Measurements from ENCODE around the gene REEP5. TPM values are rescaled to one million over a fixed set of nuclear protein-coding genes. Genes with fewer than 3 reads are reported as not detected.
A peak's percentile ranks its signal among the peaks of the same experiment; 100 is the strongest.

The REEP5 gene
- total and polyA plus RNA-seq, 2 of the 13 experiments (the other 11 are each of a cell fraction or from before 2014, with no cell fraction given), result 49.4 to 239 TPM

- TF ChIP-seq HOXA7 (CRISPR knock-in tag; IDR thresholded peaks at IDR 0.05) (no peak), ZNF142 (CRISPR knock-in tag; IDR thresholded peaks at IDR 0.05) (peak; percentile 87), KLF6 (CRISPR knock-in tag; IDR thresholded peaks at IDR 0.05) (peak; percentile 59; the same call in 1 of the 2 replicates), ZNF652 (CRISPR knock-in tag; IDR thresholded peaks at IDR 0.05; ENCODE audit: borderline replicate concordance, low read depth) (peak; percentile 87), MIER2 (CRISPR knock-in tag; IDR thresholded peaks at IDR 0.05) (no peak), ZEB1 (IDR thresholded peaks at IDR 0.05; ENCODE audit: insufficient replicate concordance, low read depth) (no peak), ZFAT (CRISPR knock-in tag; conservative IDR thresholded peaks at IDR 0.05) (no peak), MYC (CRISPR knock-in tag; IDR thresholded peaks at IDR 0.05; ENCODE audit: borderline replicate concordance) (peak; percentile 77), USF2 (IDR thresholded peaks at IDR 0.05; ENCODE audit: low read depth, low read length) (no peak), USF2 (CRISPR knock-in tag; IDR thresholded peaks at IDR 0.05; ENCODE audit: borderline replicate concordance) (no peak), ZNF800 (CRISPR knock-in tag; IDR thresholded peaks at IDR 0.05) (no peak), HDAC2 (CRISPR knock-in tag; IDR thresholded peaks at IDR 0.05) (0 out of 2 replicates have a peak, but pooled peaks have one; percentile 9), ZBTB7A (CRISPR knock-in tag; IDR thresholded peaks at IDR 0.05) (peak; percentile 53; the same call in 1 of the 2 replicates), ZFP37 (CRISPR knock-in tag; IDR thresholded peaks at IDR 0.05; ENCODE audit: borderline replicate concordance) (0 out of 2 replicates have a peak, but pooled peaks have one; percentile 61), ZNF264 (CRISPR knock-in tag; IDR thresholded peaks at IDR 0.05) (no peak)
These were observed at the start of gene REEP5 (continued) for GRCh38 chr5:112921833-112922817.
